Measurements from ENCODE around the gene MIPEP.

MIPEP gene

DNA sequence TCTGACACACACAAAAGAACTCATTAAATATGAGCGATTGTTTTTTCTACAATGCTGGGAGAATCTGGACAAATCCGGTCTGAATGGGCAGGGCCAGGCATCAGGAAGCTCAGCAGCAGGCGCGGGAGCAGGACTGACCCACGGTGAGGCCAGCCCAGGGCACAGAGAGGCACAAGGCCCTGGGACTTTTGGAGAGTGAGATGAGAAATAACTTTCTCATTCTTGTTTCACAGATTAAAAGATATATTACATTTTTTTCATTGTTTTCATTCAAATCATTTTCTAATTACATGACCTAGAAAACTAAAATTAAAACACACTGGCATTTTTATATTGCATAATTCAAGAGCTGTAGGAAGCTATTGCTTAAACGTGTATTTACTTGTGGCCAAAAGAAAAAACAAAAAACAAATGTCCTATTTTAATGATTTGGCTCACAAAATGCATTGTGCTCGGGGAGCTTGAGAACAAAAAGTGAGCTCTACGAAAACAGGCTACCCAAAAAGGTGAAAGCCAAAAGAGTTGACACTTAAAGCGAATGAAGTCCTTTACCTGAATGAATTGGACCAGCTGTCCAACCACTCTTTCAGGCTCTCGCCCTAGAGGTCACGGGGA lies 185.8 kb downstream of the MIPEP start:
- DNase-seq = no peak

DNA sequence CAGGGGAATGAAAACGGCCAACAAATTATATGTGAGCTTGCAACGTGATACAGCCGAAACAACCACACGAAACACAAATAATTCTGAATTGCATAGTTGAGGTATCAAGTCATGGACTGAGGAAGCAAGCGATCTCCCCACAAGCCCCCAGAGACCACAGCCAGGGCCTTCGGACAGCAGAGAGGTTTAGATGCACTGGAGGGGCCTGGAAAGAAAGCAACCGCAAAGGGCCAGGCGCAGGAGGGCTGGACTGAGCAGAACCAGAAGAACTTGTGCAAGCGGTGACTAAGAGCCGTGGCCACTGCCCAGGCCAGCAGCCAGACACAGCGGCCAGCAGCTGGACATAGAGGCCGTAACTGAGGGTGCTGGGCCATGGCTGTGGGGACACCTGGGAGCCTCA lies 187.6 kb downstream of the MIPEP start:
- DNase-seq = no peak

DNA sequence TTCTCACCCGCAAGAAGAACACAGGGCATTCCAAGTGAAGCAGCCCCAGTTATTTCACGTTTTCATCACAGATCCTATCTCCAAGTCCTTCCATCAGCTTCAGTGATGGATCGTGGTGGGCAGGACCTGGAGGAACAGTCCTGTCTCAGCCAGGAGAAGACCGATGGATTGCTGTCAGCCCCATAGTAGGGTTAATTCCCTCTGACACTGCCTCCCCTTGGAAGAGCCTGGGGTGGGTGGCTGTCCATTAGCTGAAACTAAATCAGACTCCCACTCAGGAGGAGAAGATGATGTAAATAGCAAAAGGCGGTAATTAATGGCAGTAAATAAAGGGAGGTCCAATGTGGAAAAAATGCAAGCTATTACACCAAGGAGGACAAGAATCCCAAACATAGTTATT lies 188.0 kb downstream of the MIPEP start:
- no peak for DNase-seq

DNA sequence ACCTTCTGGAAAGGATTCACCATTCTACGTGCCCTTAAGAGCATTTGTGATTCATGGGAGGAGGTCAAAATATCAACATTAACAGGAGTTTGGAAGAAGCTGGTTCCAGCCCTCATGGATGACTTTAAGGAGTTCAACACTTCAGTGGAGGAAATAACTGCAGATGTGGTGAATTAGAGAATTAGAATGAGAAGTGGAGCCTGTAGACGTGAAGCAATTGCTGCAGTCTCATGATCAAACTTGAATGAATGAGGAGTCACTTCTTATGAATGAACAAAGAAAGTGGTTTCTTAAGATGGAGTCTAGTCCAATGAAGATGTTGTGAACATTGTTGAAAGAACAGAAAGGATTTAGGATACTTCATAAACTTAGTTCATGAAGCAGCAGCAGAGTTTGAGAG lies 189.9 kb downstream of the MIPEP start:
- no peak for DNase-seq

DNA sequence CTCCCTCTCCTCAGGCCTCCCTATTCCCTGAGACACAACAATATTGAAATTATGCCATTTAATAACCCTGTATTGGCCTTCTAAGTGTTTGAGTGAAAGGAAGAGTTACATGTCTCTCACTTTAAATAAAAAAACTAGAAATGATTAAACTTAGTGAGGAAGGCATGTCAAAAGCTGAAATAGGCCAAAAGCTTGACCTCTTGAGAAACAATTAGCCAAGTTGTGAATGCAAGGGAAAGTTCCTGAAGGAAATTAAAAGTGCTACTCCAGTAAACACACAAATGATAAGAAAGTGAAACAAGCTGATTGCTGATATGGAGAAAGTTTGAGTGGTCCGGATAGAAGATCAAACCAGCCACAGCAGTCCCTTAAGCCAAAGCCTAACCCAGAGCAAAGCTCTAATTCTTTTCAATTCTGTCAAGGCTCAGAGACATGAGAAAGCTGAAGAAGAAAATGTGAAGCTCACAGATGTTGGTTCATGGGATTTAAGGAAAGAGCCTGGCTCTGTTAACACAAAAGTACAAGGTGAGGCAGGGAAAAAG lies 191.4 kb downstream of the MIPEP start:
- no peak for DNase-seq

DNA sequence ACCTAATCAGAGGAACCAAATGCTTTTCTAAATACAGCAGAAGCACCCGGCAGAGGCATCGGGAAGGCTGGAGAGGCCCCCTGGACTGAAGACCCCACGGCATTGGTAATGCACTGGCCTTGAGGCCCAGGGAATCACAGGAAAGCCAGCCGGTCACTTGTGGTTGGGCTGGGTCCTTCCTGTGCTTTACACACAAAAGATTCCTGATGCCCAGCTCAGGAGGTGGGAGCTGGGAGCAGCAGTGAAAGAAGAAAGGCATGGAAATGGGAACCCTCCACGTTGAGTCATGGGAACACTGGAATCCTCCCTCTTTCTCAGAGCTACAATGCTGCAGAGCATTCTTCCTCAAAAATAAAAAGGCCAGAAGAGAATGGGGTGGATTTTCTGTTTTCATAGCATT lies 192.6 kb downstream of the MIPEP start:
- DNase-seq = no peak

DNA sequence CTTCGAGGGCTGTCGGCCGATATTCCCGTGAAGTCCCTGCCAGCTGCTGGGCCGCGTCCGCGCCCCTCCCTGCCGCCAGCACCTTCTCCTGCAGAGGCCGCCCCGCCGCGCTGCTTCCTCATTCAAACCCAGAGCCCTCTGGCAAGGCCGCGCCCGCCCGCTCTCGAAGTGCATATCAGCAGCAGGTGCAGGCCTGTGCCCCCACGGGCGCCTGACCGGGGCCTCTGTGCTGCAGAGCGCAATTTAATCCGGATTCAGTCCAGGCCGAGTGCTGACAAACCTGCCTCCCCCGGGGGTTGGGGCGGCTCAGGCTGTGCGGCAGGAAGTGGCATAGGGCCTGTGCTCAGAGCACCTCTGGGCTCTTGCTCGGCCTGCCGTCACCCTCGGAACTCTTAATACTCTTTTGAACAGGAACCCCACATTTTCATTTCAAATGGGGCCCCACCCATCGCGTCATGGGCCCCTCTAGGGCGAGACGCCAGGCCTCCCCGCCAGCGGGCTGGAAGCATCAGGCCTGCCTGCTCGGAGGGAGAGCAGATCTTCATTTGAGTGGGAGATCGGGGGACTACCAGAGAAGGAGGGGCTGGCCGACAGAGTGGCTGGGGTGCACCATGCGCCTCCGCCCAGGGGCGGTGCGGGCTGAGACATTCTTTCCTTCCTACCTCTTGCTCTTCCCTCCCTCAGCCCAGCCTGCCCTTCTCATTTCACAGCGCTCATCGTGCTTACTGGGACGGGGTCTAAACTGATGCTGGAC lies 193.3 kb downstream of the MIPEP start:
- DNase-seq = peak; percentile 62

DNA sequence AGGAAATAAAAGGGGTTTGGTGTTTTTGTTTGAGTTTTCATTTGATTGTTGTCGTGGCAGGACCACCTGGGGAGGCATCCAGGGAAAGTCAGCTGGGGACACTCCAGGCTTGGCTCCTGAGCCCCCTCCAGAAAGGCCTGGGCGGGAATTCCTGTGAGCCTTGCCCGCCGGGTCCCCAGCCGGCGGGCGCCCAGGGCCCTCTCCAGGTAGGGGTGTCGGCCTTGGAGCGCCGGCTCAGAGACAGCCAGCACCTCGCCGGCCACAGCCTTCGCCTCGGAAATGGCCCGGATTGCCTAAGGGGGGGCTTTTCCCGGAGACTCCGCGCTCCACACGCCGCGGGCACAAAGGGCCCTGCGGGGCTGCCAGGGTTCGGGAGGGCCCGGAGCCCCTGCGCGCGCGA lies 194.0 kb downstream of the MIPEP start:
- DNase-seq = no peak

DNA sequence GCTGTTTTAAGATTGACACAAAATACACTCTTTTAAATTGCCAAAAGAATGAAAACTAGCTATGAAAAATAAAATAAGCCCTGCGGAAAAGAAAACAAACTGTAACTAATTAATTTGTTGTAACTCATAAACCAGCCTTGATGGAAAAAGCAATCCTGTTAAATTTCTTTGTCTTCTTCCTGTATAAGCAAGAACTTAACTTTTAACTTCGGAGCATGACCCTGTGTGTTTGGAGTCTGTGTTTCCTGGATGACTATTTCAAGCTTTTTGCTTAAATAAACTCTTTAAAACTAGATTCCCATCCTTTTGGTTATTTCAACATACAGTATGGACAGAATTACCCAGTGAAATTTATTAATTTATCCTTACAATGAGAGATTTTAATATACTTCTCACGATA lies 196.4 kb downstream of the MIPEP start:
- no peak for DNase-seq

DNA sequence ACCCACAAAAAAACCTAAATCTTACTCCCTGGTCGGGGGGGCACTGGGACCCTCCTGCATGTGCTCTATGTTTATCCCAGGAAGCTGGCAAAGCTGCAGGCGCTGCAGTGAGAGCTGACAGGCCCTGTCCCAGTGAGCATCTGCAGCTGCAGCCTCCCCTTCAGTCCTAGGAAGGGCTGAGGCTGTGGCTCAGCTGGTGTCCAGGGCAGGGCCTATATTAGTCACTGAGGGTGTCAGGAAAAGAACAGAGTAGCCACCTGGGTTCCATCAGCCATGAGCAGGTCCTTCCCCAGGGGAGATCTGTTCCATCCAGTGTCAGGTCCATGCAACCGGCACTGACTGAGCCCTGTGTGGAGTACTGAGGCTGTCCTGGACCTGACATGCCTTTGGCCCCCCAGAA lies 198.5 kb downstream of the MIPEP start:
- DNase-seq = no peak

DNA sequence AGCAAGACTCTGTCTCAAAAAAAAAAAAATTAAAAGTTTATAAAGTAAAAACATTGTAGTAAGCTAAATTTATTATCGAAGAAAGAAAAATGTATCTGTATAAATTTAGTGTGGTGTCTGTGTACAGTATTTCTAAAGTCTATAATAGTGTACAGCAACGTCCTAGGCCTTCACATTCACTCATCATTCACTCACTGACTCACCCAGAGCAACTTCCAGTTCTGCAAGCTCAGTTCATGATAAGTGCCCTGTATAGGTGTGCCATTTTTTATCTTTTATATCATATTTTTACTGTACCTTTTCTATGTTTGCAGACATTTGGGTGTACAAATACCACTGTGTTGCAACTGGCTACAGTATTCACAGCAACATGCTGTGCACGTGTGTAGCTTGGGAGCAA lies 200.9 kb downstream of the MIPEP start:
- no peak for DNase-seq

DNA sequence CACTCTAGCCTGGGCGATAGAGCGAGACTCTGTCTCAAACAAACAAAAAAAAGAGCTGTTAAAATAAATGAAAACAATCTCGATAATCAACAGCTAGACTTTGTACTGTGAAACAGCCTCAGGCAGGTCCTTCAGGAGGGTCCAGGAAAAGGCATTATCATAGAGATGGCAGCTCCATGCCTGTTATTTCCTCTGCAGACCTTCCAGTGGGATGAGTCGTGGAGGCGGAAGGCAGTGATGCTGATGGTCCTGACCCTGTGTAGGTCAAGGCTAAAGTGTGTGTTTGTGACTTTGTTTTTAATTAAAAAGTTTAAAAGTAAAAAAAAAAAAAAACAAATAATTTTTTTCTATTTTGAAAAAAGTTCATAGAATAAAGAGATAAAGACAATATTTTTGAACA lies 201.6 kb downstream of the MIPEP start:
- DNase-seq = no peak

DNA sequence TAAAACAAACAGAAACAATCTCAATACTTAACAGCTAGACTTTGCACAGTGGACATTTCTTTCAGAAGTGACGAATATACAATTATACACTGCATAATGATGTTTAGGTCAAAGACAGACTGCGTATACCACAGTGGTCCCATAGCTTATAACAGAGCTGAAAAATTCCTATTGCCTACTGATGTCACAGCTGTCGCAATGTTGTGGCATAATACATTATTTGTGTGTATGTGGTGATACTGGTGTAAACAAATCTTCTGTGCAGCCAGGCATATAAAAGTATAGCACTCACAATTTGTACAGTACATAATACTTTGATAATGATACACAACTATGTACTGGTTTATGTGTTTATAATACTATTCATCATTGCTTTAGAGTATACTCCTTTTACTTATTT lies 202.3 kb downstream of the MIPEP start:
- DNase-seq = no peak

DNA sequence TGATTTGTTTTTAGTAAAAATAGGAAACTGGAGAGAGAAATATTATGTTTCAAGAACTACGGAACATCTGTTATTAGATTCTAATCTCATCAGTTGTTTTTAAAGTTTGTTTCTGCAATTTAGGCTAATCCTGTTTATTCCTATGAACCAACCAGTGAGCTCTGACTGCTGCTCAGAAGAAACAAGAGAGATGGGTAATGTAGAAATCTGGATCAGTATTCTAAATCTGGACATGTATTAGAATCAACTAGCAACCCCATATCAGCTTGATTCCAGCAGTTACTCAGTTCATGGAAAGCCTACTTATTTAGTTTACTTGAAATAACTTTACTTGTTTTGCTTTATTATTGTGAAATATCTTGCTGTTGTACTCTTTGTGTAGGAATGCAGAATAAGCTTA lies 203.8 kb downstream of the MIPEP start:
- DNase-seq = no peak

DNA sequence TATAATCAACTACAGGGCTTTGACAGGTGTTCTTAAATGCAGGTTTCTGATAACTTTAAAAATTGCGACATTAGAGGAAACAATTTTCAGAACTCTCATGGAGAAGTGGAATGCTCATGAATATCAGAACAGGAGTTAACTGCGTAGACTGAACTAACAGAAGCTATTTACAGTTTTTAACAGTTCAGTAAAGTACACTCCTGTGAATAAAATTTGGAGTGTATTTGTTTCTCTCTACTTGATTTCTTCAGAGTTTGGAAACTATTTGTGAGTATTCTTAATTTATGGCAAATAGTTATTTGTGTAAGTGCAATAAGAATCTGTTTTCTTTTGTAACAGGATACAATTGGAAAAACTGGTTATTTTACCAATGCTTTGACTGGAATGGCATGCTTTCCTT lies 204.6 kb downstream of the MIPEP start:
- no peak for DNase-seq

DNA sequence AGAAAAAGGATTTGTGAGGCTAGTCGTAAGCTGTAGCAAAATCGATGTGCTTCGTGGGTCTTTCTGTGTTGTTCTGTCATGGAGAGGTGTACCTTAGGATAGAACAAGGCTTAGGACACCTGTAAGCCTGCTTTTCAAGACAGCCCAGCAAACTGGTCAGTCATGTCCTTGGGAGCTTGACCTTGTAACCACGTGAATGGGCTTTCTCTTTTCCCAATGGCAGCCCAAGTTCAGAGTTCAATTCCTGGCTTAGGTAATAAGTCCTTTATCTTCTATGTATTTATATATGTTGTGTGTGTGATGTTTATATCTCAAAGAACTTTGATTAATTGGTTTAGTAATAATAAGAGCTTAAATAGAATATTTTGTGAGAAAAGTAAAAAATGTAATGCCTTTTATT lies 206.1 kb downstream of the MIPEP start:
- DNase-seq = no peak

DNA sequence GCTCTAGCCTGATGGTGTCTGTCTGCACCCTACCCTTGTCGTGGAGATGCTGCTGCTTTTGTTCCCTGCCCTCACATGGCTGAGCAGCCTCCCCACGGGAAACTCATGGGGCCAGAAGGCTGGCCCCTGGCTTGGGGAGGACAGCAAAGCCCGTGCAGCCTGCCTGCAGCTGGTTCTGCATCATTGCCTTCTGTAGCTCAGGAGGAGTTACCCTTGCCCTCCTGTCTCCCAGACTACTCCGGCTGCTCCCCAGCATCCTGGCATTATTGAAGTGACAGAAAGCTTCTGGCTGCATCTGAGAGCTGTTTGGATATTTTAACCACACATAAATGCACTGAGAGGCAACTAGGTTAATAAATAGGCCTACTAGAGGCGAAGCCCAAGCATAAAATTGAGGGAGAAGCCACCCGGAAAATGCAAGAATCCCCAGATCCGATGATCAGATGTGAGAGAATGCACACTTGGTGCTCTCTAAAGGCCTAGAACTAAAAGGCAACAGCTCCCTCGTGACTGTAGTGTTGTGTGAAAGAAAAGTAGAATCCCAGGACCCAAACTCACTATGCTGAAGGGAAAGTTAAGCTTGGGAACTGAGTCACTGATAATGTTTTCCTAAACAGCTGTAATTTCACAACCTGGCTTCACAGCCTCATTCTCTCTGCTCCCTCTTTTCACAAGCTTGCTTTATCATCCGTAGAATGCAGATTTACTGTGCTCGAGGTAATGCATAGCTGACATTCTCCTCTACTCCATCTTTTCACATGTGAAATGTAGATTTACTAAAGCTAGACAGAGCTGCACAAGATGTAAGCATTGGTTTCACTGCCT lies 208.1 kb downstream of the MIPEP start:
- DNase-seq = no peak

Measured in activated gamma-delta T cell treated with Interleukin-2 at 50 U/mL for 16 hours (primary cell).